ENCODE results near the gene STAG1.
"Not testable (repeated sequence)": the region's sequence is repeated elsewhere in the genome, so short reads cannot be mapped to it uniquely, and the experiment has no call there.

STAG1 gene

GRCh38 chr3:136586580-136586979, 165.6 kb downstream of the STAG1 start:
- no peak for DNase-seq (ENCODE audit: low read depth)

- peak; percentile 22 for DNase-seq (ENCODE audit: low read depth)
Measured at GRCh38 chr3:136584728-136585127, 167.4 kb downstream of the STAG1 start.

GRCh38 chr3:136583823-136584222, 168.4 kb downstream of the STAG1 start:
- DNase-seq (ENCODE audit: low read depth) = no peak

- peak; percentile 32 for DNase-seq (ENCODE audit: low read depth)
Measured at GRCh38 chr3:136577791-136578190, 174.4 kb downstream of the STAG1 start.

- no peak for DNase-seq (ENCODE audit: low read depth)
Measured at GRCh38 chr3:136576279-136577009, 175.7 kb downstream of the STAG1 start.

- no peak for DNase-seq (ENCODE audit: low read depth)
Measured at GRCh38 chr3:136567599-136568188, 184.5 kb downstream of the STAG1 start.

GRCh38 chr3:136564962-136565361, 187.2 kb downstream of the STAG1 start:
- not testable (repeated sequence) for DNase-seq (ENCODE audit: low read depth)

GRCh38 chr3:136562026-136562425, 190.2 kb downstream of the STAG1 start:
- no peak for DNase-seq (ENCODE audit: low read depth)

- no peak for DNase-seq (ENCODE audit: low read depth)
Measured at GRCh38 chr3:136559896-136560295, 192.3 kb downstream of the STAG1 start.

- not testable (repeated sequence) for DNase-seq (ENCODE audit: low read depth)
Measured at GRCh38 chr3:136549461-136549860, 202.7 kb downstream of the STAG1 start.

- DNase-seq (ENCODE audit: low read depth) = peak; percentile 37
Measured at GRCh38 chr3:136547293-136547692, 204.9 kb downstream of the STAG1 start.

GRCh38 chr3:136546720-136547119, 205.5 kb downstream of the STAG1 start:
- peak; percentile 17 for DNase-seq (ENCODE audit: low read depth)

- peak; percentile 43 for DNase-seq (ENCODE audit: low read depth)
Measured at GRCh38 chr3:136545664-136546268, 206.4 kb downstream of the STAG1 start.

GRCh38 chr3:136544532-136544931, 207.6 kb downstream of the STAG1 start:
- peak; percentile 69 for DNase-seq (ENCODE audit: low read depth)

GRCh38 chr3:136543385-136543784, 208.8 kb downstream of the STAG1 start:
- DNase-seq (ENCODE audit: low read depth) = peak; percentile 65

- DNase-seq (ENCODE audit: low read depth) = peak; percentile 63
Measured at GRCh38 chr3:136535906-136536305, 216.3 kb downstream of the STAG1 start.

- no peak for DNase-seq (ENCODE audit: low read depth)
Measured at GRCh38 chr3:136532766-136533165, 219.4 kb downstream of the STAG1 start.

- no peak for DNase-seq (ENCODE audit: low read depth)
Measured at GRCh38 chr3:136518102-136518501, 234.1 kb downstream of the STAG1 start.

GRCh38 chr3:136516656-136517055, 235.5 kb downstream of the STAG1 start:
- no peak for DNase-seq (ENCODE audit: low read depth)

- DNase-seq (ENCODE audit: low read depth) = no peak
Measured at GRCh38 chr3:136516095-136516494, 236.1 kb downstream of the STAG1 start.

- DNase-seq (ENCODE audit: low read depth) = not testable (repeated sequence)
Measured at GRCh38 chr3:136514533-136514932, 237.6 kb downstream of the STAG1 start.

- DNase-seq (ENCODE audit: low read depth) = no peak
Measured at GRCh38 chr3:136513367-136513766, 238.8 kb downstream of the STAG1 start.

GRCh38 chr3:136512381-136512780, 239.8 kb downstream of the STAG1 start:
- DNase-seq (ENCODE audit: low read depth) = peak; percentile 10

All from amniotic epithelial cell (primary cell).